Large intestine (tissue), 3 donors: ENCODE results near the gene PDGFC. TPM values are rescaled to one million over a fixed set of nuclear protein-coding genes. Genes with fewer than 3 reads are reported as not detected.

ENCODE experiments used
- DNase-seq, 2 donors: peaks; one replicate each; pipeline versions ENCODE4 v3.0.0 to v3.0.0-alpha.2; 2013
- H3K27ac ChIP-seq: one replicate; pipeline ENCODE4 v1.5.1; 2013; ENCODE audit warnings: low read length
- H3K27me3 ChIP-seq: 2 replicates; pipeline ENCODE4 v1.6.1; 2013; ENCODE audit warnings: low read length; ENCODE audit not compliant: control insufficient read depth, insufficient read depth
- H3K36me3 ChIP-seq: 2 replicates; pipeline ENCODE4 v1.6.1; 2013; ENCODE audit warnings: low read length; ENCODE audit not compliant: control insufficient read depth, insufficient read depth
- H3K4me1 ChIP-seq: one replicate; pipeline ENCODE4 v1.6.1; 2013; ENCODE audit warnings: low read length; ENCODE audit not compliant: control insufficient read depth, insufficient read depth
- H3K4me3 ChIP-seq: one replicate; pipeline ENCODE4 v1.5.1; 2013; ENCODE audit warnings: low read length
- H3K9me3 ChIP-seq: one replicate; pipeline ENCODE4 v1.6.1; 2013; ENCODE audit warnings: mild to moderate bottlenecking, low read depth, low read length, moderate library complexity; ENCODE audit not compliant: control insufficient read depth
- WGBS: methylation state at CpG from one replicate; pipeline ENCODE4 v1.1.5; 2013; ENCODE audit warnings: low lambda C conversion rate; ENCODE audit not compliant: insufficient coverage; 5-methylcytosine and 5-hydroxymethylcytosine counted together
- polyA plus RNA-seq: library from polyadenylated mRNA; unstranded; fragments of 120-200 nt; gene quantifications from one replicate; pipeline ENCODE4 v1.2.1, GENCODE V29; 2013

Gene PDGFC
- polyA plus RNA-seq, 1 donor = 23.5 TPM

GRCh38 chr4:156923525-156923924, 48.1 kb downstream of the PDGFC start:
- Histone ChIP-seq H3K4me1 (no peaks in the 10 kb centered on the region), H3K9me3 (no peaks in the 10 kb centered on the region), H3K4me3 (no peak overlapping the region), H3K27ac (no peak overlapping the region), H3K27me3 (no peaks in the 10 kb centered on the region), H3K36me3 (no peaks in the 10 kb centered on the region)
- 100% methylated on average over 1 of the region's 1 CpG for WGBS
- DNase-seq = no peak

- Histone ChIP-seq H3K9me3 (peaks cover 4% of the 10 kb centered on the region), H3K36me3 (no peaks in the 10 kb centered on the region), H3K27ac (no peak overlapping the region), H3K4me3 (no peak overlapping the region), H3K4me1 (no peaks in the 10 kb centered on the region), H3K27me3 (no peaks in the 10 kb centered on the region)
- DNase-seq = no peak
- no CpG with 5 or more reads among the region's 2 CpGs for WGBS
Observed at GRCh38 chr4:156915221-156915620, 56.4 kb downstream of the PDGFC start.

GRCh38 chr4:156913234-156913633, 58.4 kb downstream of the PDGFC start:
- no peak for DNase-seq
- 100% methylated on average over 4 of the region's 4 CpGs for WGBS
- no peaks in the 10 kb centered on the region for H3K36me3 ChIP-seq
- peaks cover 4% of the 10 kb centered on the region for H3K9me3 ChIP-seq
- H3K4me1 ChIP-seq = no peaks in the 10 kb centered on the region
- H3K4me3 ChIP-seq = no peak overlapping the region
- no peak overlapping the region for H3K27ac ChIP-seq
- H3K27me3 ChIP-seq = no peaks in the 10 kb centered on the region

- Histone ChIP-seq H3K27me3 (no peaks in the 10 kb centered on the region), H3K4me3 (no peak overlapping the region), H3K27ac (no peak overlapping the region), H3K36me3 (peaks cover 2% of the 10 kb centered on the region), H3K4me1 (no peaks in the 10 kb centered on the region), H3K9me3 (peaks cover 1% of the 10 kb centered on the region)
- no peak for DNase-seq
- 100% methylated on average over 2 of the region's 2 CpGs for whole genome bisulfite sequencing
Observed at GRCh38 chr4:156909010-156909409, 62.6 kb downstream of the PDGFC start.

- WGBS = 67% methylated on average over 1 of the region's 2 CpGs
- peaks cover 2% of the 10 kb centered on the region for H3K36me3 ChIP-seq
- H3K27me3 ChIP-seq = no peaks in the 10 kb centered on the region
- H3K4me1 ChIP-seq = no peaks in the 10 kb centered on the region
- H3K4me3 ChIP-seq = no peak overlapping the region
- H3K9me3 ChIP-seq = no peaks in the 10 kb centered on the region
- no peak for DNase-seq
- H3K27ac ChIP-seq = no peak overlapping the region
Observed at GRCh38 chr4:156906325-156906724, 65.3 kb downstream of the PDGFC start.

- WGBS = 90% methylated on average over 2 of the region's 3 CpGs
- DNase-seq = no peak
- Histone ChIP-seq H3K4me1 (no peaks in the 10 kb centered on the region), H3K4me3 (no peak overlapping the region), H3K9me3 (no peaks in the 10 kb centered on the region), H3K36me3 (no peaks in the 10 kb centered on the region), H3K27me3 (no peaks in the 10 kb centered on the region), H3K27ac (no peak overlapping the region)
Observed at GRCh38 chr4:156901871-156902270, 69.7 kb downstream of the PDGFC start.

- H3K36me3 ChIP-seq = no peaks in the 10 kb centered on the region
- no peak overlapping the region for H3K4me3 ChIP-seq
- H3K9me3 ChIP-seq = no peaks in the 10 kb centered on the region
- no peak for DNase-seq
- H3K4me1 ChIP-seq = no peaks in the 10 kb centered on the region
- no peaks in the 10 kb centered on the region for H3K27me3 ChIP-seq
- 100% methylated on average over 2 of the region's 3 CpGs for WGBS
- H3K27ac ChIP-seq = no peak overlapping the region
Observed at GRCh38 chr4:156898373-156899117, 73.1 kb downstream of the PDGFC start.

- no peak for DNase-seq
- Histone ChIP-seq H3K9me3 (no peaks in the 10 kb centered on the region), H3K27me3 (no peaks in the 10 kb centered on the region), H3K36me3 (no peaks in the 10 kb centered on the region), H3K27ac (no peak overlapping the region), H3K4me1 (no peaks in the 10 kb centered on the region), H3K4me3 (no peak overlapping the region)
- WGBS = 67% methylated on average over 1 of the region's 1 CpG
Observed at GRCh38 chr4:156896527-156896926, 75.1 kb downstream of the PDGFC start.

- Histone ChIP-seq H3K9me3 (no peaks in the 10 kb centered on the region), H3K36me3 (no peaks in the 10 kb centered on the region), H3K27ac (no peak overlapping the region), H3K4me1 (no peaks in the 10 kb centered on the region), H3K27me3 (no peaks in the 10 kb centered on the region), H3K4me3 (no peak overlapping the region)
- no peak for DNase-seq
- WGBS = 100% methylated on average over 1 of the region's 1 CpG
Observed at GRCh38 chr4:156894234-156894633, 77.4 kb downstream of the PDGFC start.

GRCh38 chr4:156892805-156893204, 78.8 kb downstream of the PDGFC start:
- Histone ChIP-seq H3K27ac (no peak overlapping the region), H3K27me3 (no peaks in the 10 kb centered on the region)
- no CpG with 5 or more reads among the region's 2 CpGs for WGBS

More at GRCh38 chr4:156892805-156893204, 78.8 kb downstream of the PDGFC start:
- Histone ChIP-seq H3K9me3 (no peaks in the 10 kb centered on the region), H3K4me3 (no peak overlapping the region), H3K4me1 (no peaks in the 10 kb centered on the region), H3K36me3 (no peaks in the 10 kb centered on the region)
- DNase-seq = no peak
